AG09319 (cell line): ENCODE results near the gene TBC1D8.

Source experiments
- DNase-seq: peaks from one replicate; pipeline ENCODE4 v3.0.0-alpha.2; 2010; ENCODE audit warnings: low read depth; ENCODE audit errors: extremely low read depth
- TF ChIP-seq, protein P1 (sequence below): IDR thresholded peaks from 2 replicates; pipeline ENCODE4 v1.5.1; 2011; ENCODE audit warnings: low read depth, mild to moderate bottlenecking, inconsistent platforms, low read length, moderate library complexity

TBC1D8 gene

GRCh38 chr2:101161658-101162057 lies 10.5 kb upstream of the TBC1D8 start:
- TF ChIP-seq, protein P1, sequence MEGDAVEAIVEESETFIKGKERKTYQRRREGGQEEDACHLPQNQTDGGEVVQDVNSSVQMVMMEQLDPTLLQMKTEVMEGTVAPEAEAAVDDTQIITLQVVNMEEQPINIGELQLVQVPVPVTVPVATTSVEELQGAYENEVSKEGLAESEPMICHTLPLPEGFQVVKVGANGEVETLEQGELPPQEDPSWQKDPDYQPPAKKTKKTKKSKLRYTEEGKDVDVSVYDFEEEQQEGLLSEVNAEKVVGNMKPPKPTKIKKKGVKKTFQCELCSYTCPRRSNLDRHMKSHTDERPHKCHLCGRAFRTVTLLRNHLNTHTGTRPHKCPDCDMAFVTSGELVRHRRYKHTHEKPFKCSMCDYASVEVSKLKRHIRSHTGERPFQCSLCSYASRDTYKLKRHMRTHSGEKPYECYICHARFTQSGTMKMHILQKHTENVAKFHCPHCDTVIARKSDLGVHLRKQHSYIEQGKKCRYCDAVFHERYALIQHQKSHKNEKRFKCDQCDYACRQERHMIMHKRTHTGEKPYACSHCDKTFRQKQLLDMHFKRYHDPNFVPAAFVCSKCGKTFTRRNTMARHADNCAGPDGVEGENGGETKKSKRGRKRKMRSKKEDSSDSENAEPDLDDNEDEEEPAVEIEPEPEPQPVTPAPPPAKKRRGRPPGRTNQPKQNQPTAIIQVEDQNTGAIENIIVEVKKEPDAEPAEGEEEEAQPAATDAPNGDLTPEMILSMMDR: no peak
- no peak for DNase-seq

DNA sequence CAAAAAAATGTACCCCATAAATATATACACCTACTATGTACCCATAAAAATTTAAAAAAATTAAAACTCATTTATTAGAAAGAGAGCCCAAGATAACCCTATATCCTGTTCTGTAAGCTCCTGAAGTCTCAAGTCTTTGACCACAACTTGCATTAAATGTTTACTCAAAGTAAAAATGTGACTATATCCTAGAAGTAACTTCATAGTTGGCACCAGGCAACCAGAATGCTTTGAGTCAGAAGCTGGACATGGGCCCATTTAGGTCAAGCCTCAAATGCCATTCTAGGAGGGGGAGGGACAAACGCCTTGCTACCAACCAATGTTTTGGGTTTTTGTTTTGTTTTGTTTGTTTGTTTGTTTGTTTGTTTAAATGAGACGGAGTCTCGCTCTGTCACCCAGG lies 9.3 kb upstream of the TBC1D8 start:
- TF ChIP-seq, protein P1: no peak
- no peak for DNase-seq

- no peak for DNase-seq
- TF ChIP-seq, protein P1: no peak
Observed at GRCh38 chr2:101159526-101159925, 8.3 kb upstream of the TBC1D8 start.

DNA sequence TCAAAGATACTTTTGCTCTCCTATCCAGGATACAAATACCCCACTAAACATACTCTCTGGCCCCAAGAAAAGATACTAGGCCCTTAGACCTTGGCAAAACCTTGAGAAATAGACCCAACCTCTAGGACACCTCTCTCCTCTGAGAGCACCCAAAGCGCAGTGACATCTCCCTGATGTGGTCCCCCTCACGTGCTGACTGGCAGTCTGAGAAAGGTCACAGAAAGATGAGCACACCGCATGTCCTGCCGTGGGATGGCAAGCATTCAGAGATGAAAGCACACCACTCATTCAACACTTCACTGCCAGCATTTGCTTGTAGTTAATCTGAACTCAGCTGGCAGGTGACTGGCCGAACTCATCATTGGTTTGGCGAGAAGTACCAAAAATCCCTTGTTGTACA lies 6.1 kb upstream of the TBC1D8 start:
- TF ChIP-seq, protein P1: no peak
- DNase-seq: no peak

- TF ChIP-seq, protein P1: no peak
- no peak for DNase-seq
Observed at GRCh38 chr2:101153787-101154186, 2.6 kb upstream of the TBC1D8 start.

DNA sequence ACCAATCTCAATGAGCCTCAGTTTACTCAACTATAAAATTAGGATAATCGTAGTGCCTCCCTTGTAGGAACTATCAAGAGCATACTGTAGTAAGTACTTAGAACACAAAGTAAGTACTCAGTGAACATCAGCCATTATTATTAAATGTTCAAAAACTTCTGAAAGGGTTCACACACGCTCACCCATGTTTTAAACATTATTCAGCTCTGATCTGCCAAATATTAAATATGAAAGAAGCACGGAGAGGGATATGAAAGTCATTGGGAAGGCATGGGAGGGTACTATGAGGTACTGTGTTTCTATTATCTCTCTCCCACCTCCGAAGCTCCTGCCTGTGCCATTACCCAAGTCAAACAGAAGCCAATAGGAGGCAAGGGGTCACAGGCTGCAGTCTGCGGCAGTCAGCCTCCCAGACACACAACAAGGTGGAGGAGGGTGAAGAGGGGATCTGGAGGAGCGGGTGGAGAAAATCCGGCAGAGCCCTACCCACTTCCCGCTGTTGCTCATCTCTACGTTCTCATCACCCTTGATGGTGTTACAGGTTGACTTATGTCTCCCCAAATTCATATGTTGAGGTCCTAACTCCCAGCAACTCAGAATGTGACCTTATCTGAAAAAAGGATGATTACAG lies 2.0 kb upstream of the TBC1D8 start:
- no peak for DNase-seq
- TF ChIP-seq, protein P1: no peak

DNA sequence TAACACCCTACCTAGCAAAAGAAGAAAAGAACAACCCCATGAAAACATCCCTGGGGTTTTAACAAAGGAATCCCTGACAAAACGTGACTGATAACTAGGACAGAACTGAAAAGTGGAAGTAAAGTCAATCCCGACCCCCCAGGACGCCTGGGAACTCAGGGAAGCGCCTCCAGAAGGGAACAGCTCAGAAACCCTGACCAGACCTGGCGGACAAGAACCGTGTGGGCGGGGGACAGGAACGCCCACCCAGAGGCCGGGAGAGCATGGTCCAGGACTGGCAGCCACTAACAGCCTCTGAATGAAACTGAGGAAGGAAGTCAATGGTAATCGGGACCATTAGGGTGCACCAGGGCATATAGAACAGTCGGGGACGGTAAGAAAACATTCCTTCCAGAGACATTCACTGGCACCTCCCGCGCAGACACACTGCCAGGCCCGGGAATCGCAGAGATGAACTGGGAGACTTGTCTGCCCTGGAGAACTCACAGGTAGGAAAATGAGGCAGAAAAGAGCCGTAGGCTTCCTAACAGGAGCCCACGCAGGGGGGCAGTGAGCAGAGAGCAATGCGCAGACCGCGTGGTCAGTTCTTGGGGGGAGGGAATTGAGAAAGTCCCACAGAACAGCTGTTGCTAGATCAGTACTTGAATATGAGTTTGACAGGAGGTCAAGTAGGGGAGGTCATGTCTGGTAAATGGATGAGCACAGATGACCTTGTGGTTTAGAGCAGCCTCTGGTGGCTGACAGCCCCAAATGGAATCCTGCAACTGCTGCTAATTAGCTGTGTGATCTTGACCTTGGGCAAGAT lies 1.3 kb upstream of the TBC1D8 start:
- no peak for DNase-seq
- TF ChIP-seq, protein P1: peak; percentile 76
